Testis (tissue), 2 donors: ENCODE results near the gene RAMP1.

Source experiments
- CTCF ChIP-seq, 3 experiments: fragments of 450-650 bp in 2 of 3; fragments of 200-600 bp in 1 of 3; sonication (generic) in 1 of 3; IDR thresholded peaks; one replicate each; pipeline ENCODE4 v1.5.1; 2016 to 2019; ENCODE audit warnings: antibody characterized with exemption in 3 of 3, mild to moderate bottlenecking in 2 of 3, moderate library complexity in 1 of 3
- POLR2A ChIP-seq: fragments of 450-650 bp; IDR thresholded peaks from one replicate; pipeline ENCODE4 v1.6.1; 2017; ENCODE audit warnings: antibody characterized with exemption, mild to moderate bottlenecking, moderate library complexity

GRCh38 chr2:237869343-237870102 is 10.1 kb downstream of the RAMP1 start:
- TF ChIP-seq CTCF (IDR thresholded peaks at IDR 0.05): no peak
- no peak for TF ChIP-seq POLR2A
